ENCODE results near the gene MCF2. TPM values are rescaled to one million over a fixed set of nuclear protein-coding genes. Genes with fewer than 3 reads are reported as not detected.

The MCF2 gene
- total and polyA plus RNA-seq, 2 experiments from 2014 or later, result 1.1 to 1.4 TPM

DNA sequence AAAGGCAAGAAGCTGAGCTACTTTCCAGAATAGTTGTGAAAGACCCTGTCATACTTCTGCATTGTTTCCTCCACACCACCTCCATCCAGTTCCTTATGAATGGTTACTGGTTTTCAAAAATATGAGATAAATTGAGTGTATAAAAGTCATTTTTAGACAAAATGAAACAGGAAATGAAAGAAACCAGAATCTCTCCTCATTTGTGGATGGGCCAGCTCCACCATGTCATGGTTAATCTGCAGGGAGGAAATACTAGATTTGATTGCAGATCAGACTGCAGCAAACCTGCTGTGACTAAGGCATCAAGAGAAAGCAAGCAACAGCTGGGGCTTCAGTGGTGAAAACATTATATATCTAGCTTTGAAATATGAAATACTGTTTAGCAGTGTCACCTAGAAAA lies 153.6 kb downstream of the MCF2 start:
- H3K4me2 ChIP-seq, result no peak overlapping the region
- no peaks in the 10 kb centered on the region; the same call in 1 of the 2 replicates for H3K4me1 ChIP-seq (ENCODE audit: insufficient read depth)
- ATAC-seq (no peak), DNase-seq (ENCODE audit: low spot score) (no peak)
- no peaks in the 10 kb centered on the region for H4K20me1 ChIP-seq (replicated peaks; ENCODE audit: insufficient read depth)
- no peaks in the 10 kb centered on the region for H3K36me3 ChIP-seq (ENCODE audit: insufficient read depth)
- H3K27ac ChIP-seq (ENCODE audit: low read depth), result no peak overlapping the region
- no peak overlapping the region for H3K4me3 ChIP-seq
- no peaks in the 10 kb centered on the region for H3F3A ChIP-seq (replicated peaks; ENCODE audit: low read depth)
- H3K9me2 ChIP-seq (ENCODE audit: insufficient read depth), result no peaks in the 10 kb centered on the region
- no peaks in the 10 kb centered on the region for H3K27me3 ChIP-seq (ENCODE audit: insufficient read depth)
- H3K9me3 Mint-ChIP-seq, result no peaks in the 10 kb centered on the region
- H3K79me2 ChIP-seq (replicated peaks; ENCODE audit: insufficient read depth), result no peaks in the 10 kb centered on the region
- no peak for TF ChIP-seq ZNF114 (CRISPR knock-in tag; IDR thresholded peaks at IDR 0.05)
- TF ChIP-seq, protein P1, sequence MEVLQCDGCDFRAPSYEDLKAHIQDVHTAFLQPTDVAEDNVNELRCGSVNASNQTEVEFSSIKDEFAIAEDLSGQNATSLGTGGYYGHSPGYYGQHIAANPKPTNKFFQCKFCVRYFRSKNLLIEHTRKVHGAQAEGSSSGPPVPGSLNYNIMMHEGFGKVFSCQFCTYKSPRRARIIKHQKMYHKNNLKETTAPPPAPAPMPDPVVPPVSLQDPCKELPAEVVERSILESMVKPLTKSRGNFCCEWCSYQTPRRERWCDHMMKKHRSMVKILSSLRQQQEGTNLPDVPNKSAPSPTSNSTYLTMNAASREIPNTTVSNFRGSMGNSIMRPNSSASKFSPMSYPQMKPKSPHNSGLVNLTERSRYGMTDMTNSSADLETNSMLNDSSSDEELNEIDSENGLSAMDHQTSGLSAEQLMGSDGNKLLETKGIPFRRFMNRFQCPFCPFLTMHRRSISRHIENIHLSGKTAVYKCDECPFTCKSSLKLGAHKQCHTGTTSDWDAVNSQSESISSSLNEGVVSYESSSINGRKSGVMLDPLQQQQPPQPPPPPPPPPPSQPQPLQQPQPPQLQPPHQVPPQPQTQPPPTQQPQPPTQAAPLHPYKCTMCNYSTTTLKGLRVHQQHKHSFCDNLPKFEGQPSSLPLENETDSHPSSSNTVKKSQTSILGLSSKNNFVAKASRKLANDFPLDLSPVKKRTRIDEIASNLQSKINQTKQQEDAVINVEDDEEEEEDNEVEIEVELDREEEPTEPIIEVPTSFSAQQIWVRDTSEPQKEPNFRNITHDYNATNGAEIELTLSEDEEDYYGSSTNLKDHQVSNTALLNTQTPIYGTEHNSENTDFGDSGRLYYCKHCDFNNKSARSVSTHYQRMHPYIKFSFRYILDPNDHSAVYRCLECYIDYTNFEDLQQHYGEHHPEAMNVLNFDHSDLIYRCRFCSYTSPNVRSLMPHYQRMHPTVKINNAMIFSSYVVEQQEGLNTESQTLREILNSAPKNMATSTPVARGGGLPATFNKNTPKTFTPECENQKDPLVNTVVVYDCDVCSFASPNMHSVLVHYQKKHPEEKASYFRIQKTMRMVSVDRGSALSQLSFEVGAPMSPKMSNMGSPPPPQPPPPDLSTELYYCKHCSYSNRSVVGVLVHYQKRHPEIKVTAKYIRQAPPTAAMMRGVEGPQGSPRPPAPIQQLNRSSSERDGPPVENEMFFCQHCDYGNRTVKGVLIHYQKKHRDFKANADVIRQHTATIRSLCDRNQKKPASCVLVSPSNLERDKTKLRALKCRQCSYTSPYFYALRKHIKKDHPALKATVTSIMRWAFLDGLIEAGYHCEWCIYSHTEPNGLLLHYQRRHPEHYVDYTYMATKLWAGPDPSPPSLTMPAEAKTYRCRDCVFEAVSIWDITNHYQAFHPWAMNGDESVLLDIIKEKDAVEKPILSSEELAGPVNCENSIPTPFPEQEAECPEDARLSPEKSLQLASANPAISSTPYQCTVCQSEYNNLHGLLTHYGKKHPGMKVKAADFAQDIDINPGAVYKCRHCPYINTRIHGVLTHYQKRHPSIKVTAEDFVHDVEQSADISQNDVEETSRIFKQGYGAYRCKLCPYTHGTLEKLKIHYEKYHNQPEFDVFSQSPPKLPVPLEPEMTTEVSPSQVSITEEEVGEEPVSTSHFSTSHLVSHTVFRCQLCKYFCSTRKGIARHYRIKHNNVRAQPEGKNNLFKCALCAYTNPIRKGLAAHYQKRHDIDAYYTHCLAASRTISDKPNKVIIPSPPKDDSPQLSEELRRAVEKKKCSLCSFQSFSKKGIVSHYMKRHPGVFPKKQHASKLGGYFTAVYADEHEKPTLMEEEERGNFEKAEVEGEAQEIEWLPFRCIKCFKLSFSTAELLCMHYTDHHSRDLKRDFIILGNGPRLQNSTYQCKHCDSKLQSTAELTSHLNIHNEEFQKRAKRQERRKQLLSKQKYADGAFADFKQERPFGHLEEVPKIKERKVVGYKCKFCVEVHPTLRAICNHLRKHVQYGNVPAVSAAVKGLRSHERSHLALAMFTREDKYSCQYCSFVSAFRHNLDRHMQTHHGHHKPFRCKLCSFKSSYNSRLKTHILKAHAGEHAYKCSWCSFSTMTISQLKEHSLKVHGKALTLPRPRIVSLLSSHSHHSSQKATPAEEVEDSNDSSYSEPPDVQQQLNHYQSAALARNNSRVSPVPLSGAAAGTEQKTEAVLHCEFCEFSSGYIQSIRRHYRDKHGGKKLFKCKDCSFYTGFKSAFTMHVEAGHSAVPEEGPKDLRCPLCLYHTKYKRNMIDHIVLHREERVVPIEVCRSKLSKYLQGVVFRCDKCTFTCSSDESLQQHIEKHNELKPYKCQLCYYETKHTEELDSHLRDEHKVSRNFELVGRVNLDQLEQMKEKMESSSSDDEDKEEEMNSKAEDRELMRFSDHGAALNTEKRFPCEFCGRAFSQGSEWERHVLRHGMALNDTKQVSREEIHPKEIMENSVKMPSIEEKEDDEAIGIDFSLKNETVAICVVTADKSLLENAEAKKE (CRISPR knock-in tag; IDR thresholded peaks at IDR 0.05), result no peak
- TF ChIP-seq, protein P2, sequence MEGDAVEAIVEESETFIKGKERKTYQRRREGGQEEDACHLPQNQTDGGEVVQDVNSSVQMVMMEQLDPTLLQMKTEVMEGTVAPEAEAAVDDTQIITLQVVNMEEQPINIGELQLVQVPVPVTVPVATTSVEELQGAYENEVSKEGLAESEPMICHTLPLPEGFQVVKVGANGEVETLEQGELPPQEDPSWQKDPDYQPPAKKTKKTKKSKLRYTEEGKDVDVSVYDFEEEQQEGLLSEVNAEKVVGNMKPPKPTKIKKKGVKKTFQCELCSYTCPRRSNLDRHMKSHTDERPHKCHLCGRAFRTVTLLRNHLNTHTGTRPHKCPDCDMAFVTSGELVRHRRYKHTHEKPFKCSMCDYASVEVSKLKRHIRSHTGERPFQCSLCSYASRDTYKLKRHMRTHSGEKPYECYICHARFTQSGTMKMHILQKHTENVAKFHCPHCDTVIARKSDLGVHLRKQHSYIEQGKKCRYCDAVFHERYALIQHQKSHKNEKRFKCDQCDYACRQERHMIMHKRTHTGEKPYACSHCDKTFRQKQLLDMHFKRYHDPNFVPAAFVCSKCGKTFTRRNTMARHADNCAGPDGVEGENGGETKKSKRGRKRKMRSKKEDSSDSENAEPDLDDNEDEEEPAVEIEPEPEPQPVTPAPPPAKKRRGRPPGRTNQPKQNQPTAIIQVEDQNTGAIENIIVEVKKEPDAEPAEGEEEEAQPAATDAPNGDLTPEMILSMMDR (conservative IDR thresholded peaks at IDR 0.05; ENCODE audit: low read depth in 2 of 2), result no peak
- no peak for TF ChIP-seq JUNB (IDR thresholded peaks at IDR 0.05; ENCODE audit: unreplicated experiment)
- no peak for TF ChIP-seq STAT1 (IDR thresholded peaks at IDR 0.05; ENCODE audit: unreplicated experiment)
- TF ChIP-seq POLR2AphosphoS5 (IDR thresholded peaks at IDR 0.05; ENCODE audit: low read depth), result no peak
- TF ChIP-seq ZNF331 (CRISPR knock-in tag; IDR thresholded peaks at IDR 0.05; ENCODE audit: low read depth), result no peak
- no peak for TF ChIP-seq CREB1 (CRISPR knock-in tag; IDR thresholded peaks at IDR 0.05; ENCODE audit: low read depth)
- TF ChIP-seq, protein P3, sequence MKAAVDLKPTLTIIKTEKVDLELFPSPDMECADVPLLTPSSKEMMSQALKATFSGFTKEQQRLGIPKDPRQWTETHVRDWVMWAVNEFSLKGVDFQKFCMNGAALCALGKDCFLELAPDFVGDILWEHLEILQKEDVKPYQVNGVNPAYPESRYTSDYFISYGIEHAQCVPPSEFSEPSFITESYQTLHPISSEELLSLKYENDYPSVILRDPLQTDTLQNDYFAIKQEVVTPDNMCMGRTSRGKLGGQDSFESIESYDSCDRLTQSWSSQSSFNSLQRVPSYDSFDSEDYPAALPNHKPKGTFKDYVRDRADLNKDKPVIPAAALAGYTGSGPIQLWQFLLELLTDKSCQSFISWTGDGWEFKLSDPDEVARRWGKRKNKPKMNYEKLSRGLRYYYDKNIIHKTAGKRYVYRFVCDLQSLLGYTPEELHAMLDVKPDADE (IDR thresholded peaks at IDR 0.05), result no peak
- no peak for TF ChIP-seq EZH2phosphoT487 (IDR thresholded peaks at IDR 0.05; ENCODE audit: unreplicated experiment)
- no peak for TF ChIP-seq NANOG (IDR thresholded peaks at IDR 0.05; ENCODE audit: borderline replicate concordance)
- no peak for TF ChIP-seq EZH2 (IDR thresholded peaks at IDR 0.05; ENCODE audit: low read depth, unreplicated experiment)
- H2AFZ ChIP-seq, result no peak overlapping the region
- H3K27me3 Mint-ChIP-seq (ENCODE audit: insufficient read depth, low read depth, poor library complexity), result peaks cover 2% of the 10 kb centered on the region
- no peaks in the 10 kb centered on the region for H3K36me3 Mint-ChIP-seq (ENCODE audit: low read depth)
- H3K4me1 Mint-ChIP-seq, result no peaks in the 10 kb centered on the region
- H3K4me3 Mint-ChIP-seq, result no peak overlapping the region
- H3K27ac Mint-ChIP-seq, result no peak overlapping the region
